GM19452 (cell line): Measurements from ENCODE around the gene XYLT1.

Experiments
- ATAC-seq: cut with Tn5 transposase; IDR thresholded peaks from one replicate; pipeline ENCODE4 v1.9.1; 2021; ENCODE audit not compliant: unreplicated experiment

Gene XYLT1

GRCh38 chr16:17072104-17072503 is 398.7 kb downstream of the XYLT1 start:
- ATAC-seq, result no peak

- peak; percentile 76 for ATAC-seq
These were observed 399.7 kb downstream of the XYLT1 start for GRCh38 chr16:17070882-17071592.

GRCh38 chr16:17069681-17070080 is 401.1 kb downstream of the XYLT1 start:
- no peak for ATAC-seq

- ATAC-seq, result no peak
These were observed 402.2 kb downstream of the XYLT1 start for GRCh38 chr16:17068524-17068923.

GRCh38 chr16:17067882-17068281 is 402.9 kb downstream of the XYLT1 start:
- ATAC-seq, result no peak

GRCh38 chr16:17063201-17064139 is 407.3 kb downstream of the XYLT1 start:
- ATAC-seq, result no peak

GRCh38 chr16:17062676-17063075 is 408.1 kb downstream of the XYLT1 start:
- ATAC-seq, result no peak

- no peak for ATAC-seq
These were observed 409.4 kb downstream of the XYLT1 start for GRCh38 chr16:17061326-17061725.

GRCh38 chr16:17058471-17058870 is 412.3 kb downstream of the XYLT1 start:
- ATAC-seq, result no peak

- ATAC-seq, result no peak
These were observed 414.1 kb downstream of the XYLT1 start for GRCh38 chr16:17056666-17057065.

- no peak for ATAC-seq
These were observed 417.1 kb downstream of the XYLT1 start for GRCh38 chr16:17053536-17054160.
